ENCODE measurements around the gene ITPR2.

Gene ITPR2

GRCh38 chr12:26821212-26821701 lies 11.7 kb downstream of the ITPR2 start:
- DNase-seq: no peak

GRCh38 chr12:26818636-26819035 lies 14.4 kb downstream of the ITPR2 start:
- DNase-seq: no peak

GRCh38 chr12:26818201-26818600 lies 14.8 kb downstream of the ITPR2 start:
- no peak for DNase-seq

- DNase-seq: no peak
Observed at GRCh38 chr12:26817183-26817591, 15.8 kb downstream of the ITPR2 start.

- DNase-seq: no peak
Observed at GRCh38 chr12:26813812-26814211, 19.2 kb downstream of the ITPR2 start.

GRCh38 chr12:26810330-26810729 lies 22.7 kb downstream of the ITPR2 start:
- DNase-seq: no peak

GRCh38 chr12:26809611-26810285 lies 23.2 kb downstream of the ITPR2 start:
- no peak for DNase-seq

GRCh38 chr12:26808766-26809476 lies 24.1 kb downstream of the ITPR2 start:
- DNase-seq: no peak

- no peak for DNase-seq
Observed at GRCh38 chr12:26807292-26807691, 25.7 kb downstream of the ITPR2 start.

GRCh38 chr12:26806556-26806955 lies 26.4 kb downstream of the ITPR2 start:
- DNase-seq: no peak

GRCh38 chr12:26805401-26805971 lies 27.5 kb downstream of the ITPR2 start:
- DNase-seq: no peak

GRCh38 chr12:26803552-26803951 lies 29.4 kb downstream of the ITPR2 start:
- no peak for DNase-seq

GRCh38 chr12:26801486-26801885 lies 31.5 kb downstream of the ITPR2 start:
- no peak for DNase-seq

GRCh38 chr12:26800858-26801257 lies 32.1 kb downstream of the ITPR2 start:
- no peak for DNase-seq

- DNase-seq: no peak
Observed at GRCh38 chr12:26800347-26800746, 32.6 kb downstream of the ITPR2 start.

GRCh38 chr12:26799741-26800140 lies 33.3 kb downstream of the ITPR2 start:
- DNase-seq: no peak

- DNase-seq: no peak
Observed at GRCh38 chr12:26798640-26799039, 34.4 kb downstream of the ITPR2 start.

- DNase-seq: no peak
Observed at GRCh38 chr12:26798023-26798422, 35.0 kb downstream of the ITPR2 start.

- DNase-seq: no peak
Observed at GRCh38 chr12:26795910-26796309, 37.1 kb downstream of the ITPR2 start.

- no peak for DNase-seq
Observed at GRCh38 chr12:26791301-26791791, 41.6 kb downstream of the ITPR2 start.

- DNase-seq: no peak
Observed at GRCh38 chr12:26790645-26790994, 42.4 kb downstream of the ITPR2 start.

GRCh38 chr12:26789731-26790644 lies 43.0 kb downstream of the ITPR2 start:
- no peak for DNase-seq

All from activated gamma-delta T cell (primary cell).